ENCODE results near the gene PROCA1. TPM values are rescaled to one million over a fixed set of nuclear protein-coding genes. Genes with fewer than 3 reads are reported as not detected.
A peak's percentile ranks its signal among the peaks of the same experiment; 100 is the strongest.

Gene PROCA1
- total and polyA plus RNA-seq, 5 donors from 2014 or later: 0.37 to 5.3 (median 0.65) TPM; not detected in 1

DNA sequence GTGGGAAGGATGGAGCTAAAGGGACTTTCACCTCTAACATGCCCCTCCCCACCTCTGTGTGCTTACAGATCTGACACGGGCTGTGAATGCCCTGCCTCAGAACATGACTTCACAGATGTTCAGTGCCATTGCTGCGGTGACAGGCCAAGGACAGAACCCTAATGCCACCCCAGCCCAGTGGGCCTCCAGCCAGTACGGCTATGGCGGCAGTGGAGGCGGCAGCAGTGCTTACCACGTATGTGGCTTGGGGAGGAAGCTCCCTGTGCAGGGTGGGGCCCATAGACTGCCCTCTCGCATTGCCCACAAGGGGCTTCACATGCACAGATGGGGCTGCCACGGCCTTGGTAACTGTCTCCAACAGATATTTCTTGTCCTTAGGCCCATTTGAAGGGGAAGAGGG is 11.4 kb downstream of the PROCA1 start:
- H3K9me3 ChIP-seq (ENCODE audit: control insufficient read depth in 2 of 2, low read length in 2 of 2): no peaks in the 10 kb centered on the region
- Mint-ChIP-seq H3K4me3 (no peak overlapping the region), H3K27me3 (no peaks in the 10 kb centered on the region), H3K9me3 (peaks cover 0 to 2% (median 0%) of the 10 kb centered on the region in 7 donors), H3K36me3 (peaks cover 38% of the 10 kb centered on the region), H3K27ac (no peak overlapping the region), H3K4me1 (peaks cover 0 to 3% (median 0%) of the 10 kb centered on the region in 4 donors)
- H3K27me3 ChIP-seq (ENCODE audit: control insufficient read depth, insufficient read depth, low read length): no peaks in the 10 kb centered on the region
- peaks cover 73% of the 10 kb centered on the region for H3K36me3 ChIP-seq (ENCODE audit: control insufficient read depth, insufficient read depth, low read length)
- no peak overlapping the region for H3K4me3 ChIP-seq (ENCODE audit: low read depth, low read length)
- no peaks in the 10 kb centered on the region for H3K4me1 ChIP-seq (ENCODE audit: control insufficient read depth, insufficient read depth, low read length, poor library complexity, severe bottlenecking)
- DNase-seq (no peak), ATAC-seq (ENCODE audit: low read depth in 2 of 2) (no peak)
- no peak overlapping the region for H3K27ac ChIP-seq (ENCODE audit: insufficient read depth, low read length, poor library complexity, severe bottlenecking)

DNA sequence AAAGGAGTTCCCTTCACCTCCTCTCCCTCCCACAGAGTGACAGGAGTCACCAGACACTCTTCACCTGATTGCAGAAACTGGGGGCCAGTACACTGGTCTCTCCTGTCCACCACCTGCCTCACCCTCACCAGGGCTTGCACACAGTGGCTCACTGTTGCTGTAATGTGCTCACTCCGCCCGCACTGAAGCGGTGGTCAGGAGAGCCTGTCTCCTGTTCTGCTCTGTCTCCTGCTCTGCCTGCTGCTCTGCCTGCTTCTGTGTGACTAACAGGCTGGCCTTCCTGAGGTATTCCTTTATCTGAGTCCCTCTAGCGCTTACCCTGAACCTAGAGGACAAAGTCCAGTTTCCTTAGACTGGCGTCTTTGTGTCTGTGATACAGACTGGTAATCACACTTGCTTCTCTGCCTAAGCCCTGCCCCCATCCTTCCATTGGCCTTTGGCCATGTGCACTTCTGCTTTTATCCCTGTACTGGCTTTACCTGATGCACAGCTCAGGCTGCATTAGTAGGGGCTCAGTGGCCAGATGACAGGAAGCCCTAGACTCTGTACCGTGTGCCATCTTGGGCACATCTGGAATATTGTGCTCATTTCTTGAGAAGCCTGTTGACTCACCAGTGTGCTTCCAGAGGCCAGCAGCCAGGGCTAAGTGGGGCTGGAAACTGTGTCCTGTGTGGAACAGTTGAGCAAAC is 13.3 kb downstream of the PROCA1 start:
- Histone ChIP-seq H3K9me3 (ENCODE audit: control insufficient read depth in 2 of 2, low read length in 2 of 2) (no peaks in the 10 kb centered on the region), H3K4me1 (ENCODE audit: control insufficient read depth, insufficient read depth, low read length, poor library complexity, severe bottlenecking) (no peaks in the 10 kb centered on the region), H3K36me3 (ENCODE audit: control insufficient read depth, insufficient read depth, low read length) (peaks cover 90% of the 10 kb centered on the region), H3K4me3 (ENCODE audit: low read depth, low read length) (no peak overlapping the region), H3K27ac (ENCODE audit: insufficient read depth, low read length, poor library complexity, severe bottlenecking) (no peak overlapping the region), H3K27me3 (ENCODE audit: control insufficient read depth, insufficient read depth, low read length) (no peaks in the 10 kb centered on the region)
- H3K4me1 Mint-ChIP-seq: peaks cover 0 to 2% (median 0%) of the 10 kb centered on the region in 4 donors
- H3K9me3 Mint-ChIP-seq: peaks cover 0 to 2% (median 0%) of the 10 kb centered on the region in 7 donors
- ATAC-seq (ENCODE audit: low read depth in 2 of 2) (no peak), DNase-seq (no peak)
- H3K27me3 Mint-ChIP-seq: no peaks in the 10 kb centered on the region
- H3K27ac Mint-ChIP-seq: no peak overlapping the region
- H3K36me3 Mint-ChIP-seq: peaks cover 47% of the 10 kb centered on the region
- H3K4me3 Mint-ChIP-seq: no peak overlapping the region

DNA sequence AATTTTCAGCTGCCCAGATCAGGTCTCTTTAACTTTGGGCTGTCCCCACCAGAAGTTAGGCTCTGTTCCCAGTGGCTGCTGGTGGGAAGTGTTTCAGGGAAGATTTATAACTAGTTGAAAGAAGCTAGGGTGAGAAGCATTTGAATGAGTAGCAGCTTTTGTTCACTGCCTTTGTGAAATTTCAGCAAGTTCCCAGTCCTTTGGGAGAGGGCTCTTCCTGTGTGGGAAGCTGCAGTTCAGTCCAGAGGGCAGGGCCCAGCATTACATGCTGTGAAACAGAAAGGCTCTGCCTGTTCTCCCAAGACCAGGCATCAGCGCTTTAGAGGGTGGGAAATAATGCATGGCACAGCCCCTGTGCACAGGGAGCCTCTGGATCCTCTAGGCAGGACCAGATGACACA is 17.8 kb downstream of the PROCA1 start:
- DNase-seq (no peak), ATAC-seq (ENCODE audit: low read depth in 2 of 2) (no peak)
- Mint-ChIP-seq H3K9me3 (no peaks in the 10 kb centered on the region), H3K27me3 (no peaks in the 10 kb centered on the region), H3K4me1 (peaks cover 0 to 2% (median 0%) of the 10 kb centered on the region in 4 donors), H3K27ac (peak overlapping the region in 1 of 3 donors; percentile 65), H3K4me3 (no peak overlapping the region), H3K36me3 (peaks cover 41% of the 10 kb centered on the region)
- Histone ChIP-seq H3K27ac (ENCODE audit: insufficient read depth, low read length, poor library complexity, severe bottlenecking) (no peak overlapping the region), H3K27me3 (ENCODE audit: control insufficient read depth, insufficient read depth, low read length) (no peaks in the 10 kb centered on the region), H3K4me1 (ENCODE audit: control insufficient read depth, insufficient read depth, low read length, poor library complexity, severe bottlenecking) (no peaks in the 10 kb centered on the region), H3K36me3 (ENCODE audit: control insufficient read depth, insufficient read depth, low read length) (peaks cover 80% of the 10 kb centered on the region), H3K4me3 (ENCODE audit: low read depth, low read length) (no peak overlapping the region), H3K9me3 (ENCODE audit: control insufficient read depth in 2 of 2, low read length in 2 of 2) (no peaks in the 10 kb centered on the region)

DNA sequence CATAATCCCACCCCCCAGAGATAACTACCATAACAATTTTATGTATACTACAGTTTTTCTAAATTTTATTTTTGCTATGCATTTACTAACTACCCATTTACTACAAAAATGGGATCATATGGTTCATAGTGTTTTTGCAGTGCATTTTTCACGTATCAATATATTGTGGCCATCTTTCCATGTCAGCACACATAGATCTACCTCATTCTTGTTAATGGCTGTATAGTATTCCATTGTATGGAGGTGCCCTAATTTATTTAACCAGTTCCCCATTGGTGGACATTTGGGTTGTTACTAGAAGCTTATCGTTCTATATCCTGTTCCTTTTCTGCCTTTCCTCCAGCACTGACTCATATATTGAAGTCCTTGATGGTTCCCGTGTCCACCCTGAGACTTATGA is 22.7 kb downstream of the PROCA1 start:
- no peak overlapping the region for H3K4me3 ChIP-seq (ENCODE audit: low read depth, low read length)
- no peaks in the 10 kb centered on the region for H3K9me3 Mint-ChIP-seq

DNA sequence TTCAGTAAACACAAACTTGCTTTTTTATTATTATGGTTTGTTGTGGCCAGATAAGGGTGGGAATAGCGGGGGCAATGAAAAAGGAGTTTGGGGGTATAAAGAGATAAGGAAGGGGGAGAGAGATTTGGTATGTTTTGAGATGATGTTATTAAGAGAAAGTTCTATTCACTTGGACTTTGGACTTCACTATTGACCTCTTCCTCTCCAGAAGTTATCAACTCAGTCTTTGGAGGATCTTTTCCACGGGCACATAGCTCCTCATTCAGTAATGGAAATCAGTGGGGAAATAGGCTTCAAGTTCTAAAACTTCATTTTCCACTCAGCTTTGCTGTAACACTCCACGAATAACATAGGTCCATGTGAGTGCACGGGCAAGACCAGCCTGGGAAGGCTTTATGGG is 23.2 kb downstream of the PROCA1 start:
- Histone ChIP-seq H3K4me1 (ENCODE audit: control insufficient read depth, insufficient read depth, low read length, poor library complexity, severe bottlenecking) (no peaks in the 10 kb centered on the region), H3K36me3 (ENCODE audit: control insufficient read depth, insufficient read depth, low read length) (peaks cover 86% of the 10 kb centered on the region), H3K4me3 (ENCODE audit: low read depth, low read length) (no peak overlapping the region), H3K27me3 (ENCODE audit: control insufficient read depth, insufficient read depth, low read length) (no peaks in the 10 kb centered on the region), H3K9me3 (ENCODE audit: control insufficient read depth in 2 of 2, low read length in 2 of 2) (no peaks in the 10 kb centered on the region), H3K27ac (ENCODE audit: insufficient read depth, low read length, poor library complexity, severe bottlenecking) (no peak overlapping the region)
- no peaks in the 10 kb centered on the region for H3K9me3 Mint-ChIP-seq
- H3K36me3 Mint-ChIP-seq: peaks cover 48% of the 10 kb centered on the region
- no peak overlapping the region for H3K4me3 Mint-ChIP-seq
- ATAC-seq (ENCODE audit: low read depth in 2 of 2) (no peak), DNase-seq (no peak)
- no peaks in the 10 kb centered on the region for H3K27me3 Mint-ChIP-seq
- peak overlapping the region in 1 of 3 donors; percentile 49 for H3K27ac Mint-ChIP-seq
- H3K4me1 Mint-ChIP-seq: peaks cover 0 to 2% (median 0%) of the 10 kb centered on the region in 4 donors

More for the DNA sequence above, 22.7 kb downstream of the PROCA1 start:
- H3K36me3 Mint-ChIP-seq: peaks cover 49% of the 10 kb centered on the region
- no peak overlapping the region for H3K4me3 Mint-ChIP-seq
- H3K4me1 ChIP-seq (ENCODE audit: control insufficient read depth, insufficient read depth, low read length, poor library complexity, severe bottlenecking): no peaks in the 10 kb centered on the region
- no peaks in the 10 kb centered on the region for H3K27me3 ChIP-seq (ENCODE audit: control insufficient read depth, insufficient read depth, low read length)
- H3K9me3 ChIP-seq (ENCODE audit: control insufficient read depth in 2 of 2, low read length in 2 of 2): no peaks in the 10 kb centered on the region
- H3K27ac Mint-ChIP-seq: no peak overlapping the region
- no peak for DNase-seq
- peaks cover 86% of the 10 kb centered on the region for H3K36me3 ChIP-seq (ENCODE audit: control insufficient read depth, insufficient read depth, low read length)
- no peak overlapping the region for H3K27ac ChIP-seq (ENCODE audit: insufficient read depth, low read length, poor library complexity, severe bottlenecking)
- no peak for ATAC-seq (ENCODE audit: low read depth in 2 of 2)
- no peaks in the 10 kb centered on the region for H3K27me3 Mint-ChIP-seq
- H3K4me1 Mint-ChIP-seq: peaks cover 0 to 2% (median 0%) of the 10 kb centered on the region in 4 donors

DNA sequence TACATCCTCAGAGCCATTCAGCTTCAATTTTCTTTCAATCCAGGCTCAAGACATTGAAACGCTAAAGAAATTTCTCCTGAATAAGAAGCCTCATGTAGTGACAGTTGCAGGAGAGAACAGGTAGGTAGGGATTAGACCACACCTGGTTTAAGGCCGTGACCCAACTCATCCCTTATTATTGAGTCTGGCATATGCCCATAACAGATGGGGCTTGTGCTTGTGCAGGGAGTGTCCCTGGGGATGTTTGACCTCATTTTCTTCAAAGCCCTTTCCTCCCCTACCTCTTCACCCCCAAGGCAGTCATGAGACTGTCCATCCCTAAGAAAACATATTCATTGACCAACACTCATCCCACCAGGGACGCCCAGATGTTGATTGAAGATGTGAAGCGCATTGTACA is 25.4 kb downstream of the PROCA1 start:
- Mint-ChIP-seq H3K4me1 (peaks cover 0 to 2% (median 0%) of the 10 kb centered on the region in 4 donors), H3K4me3 (no peak overlapping the region), H3K27ac (no peak overlapping the region), H3K27me3 (no peaks in the 10 kb centered on the region), H3K9me3 (no peaks in the 10 kb centered on the region), H3K36me3 (peaks cover 52% of the 10 kb centered on the region)
- ATAC-seq (ENCODE audit: low read depth in 2 of 2) (no peak), DNase-seq (no peak)
- no peak overlapping the region for H3K4me3 ChIP-seq (ENCODE audit: low read depth, low read length)
- H3K9me3 ChIP-seq (ENCODE audit: control insufficient read depth in 2 of 2, low read length in 2 of 2): no peaks in the 10 kb centered on the region
- H3K27ac ChIP-seq (ENCODE audit: insufficient read depth, low read length, poor library complexity, severe bottlenecking): no peak overlapping the region
- H3K36me3 ChIP-seq (ENCODE audit: control insufficient read depth, insufficient read depth, low read length): peaks cover 96% of the 10 kb centered on the region
- H3K4me1 ChIP-seq (ENCODE audit: control insufficient read depth, insufficient read depth, low read length, poor library complexity, severe bottlenecking): no peaks in the 10 kb centered on the region
- no peaks in the 10 kb centered on the region for H3K27me3 ChIP-seq (ENCODE audit: control insufficient read depth, insufficient read depth, low read length)

DNA sequence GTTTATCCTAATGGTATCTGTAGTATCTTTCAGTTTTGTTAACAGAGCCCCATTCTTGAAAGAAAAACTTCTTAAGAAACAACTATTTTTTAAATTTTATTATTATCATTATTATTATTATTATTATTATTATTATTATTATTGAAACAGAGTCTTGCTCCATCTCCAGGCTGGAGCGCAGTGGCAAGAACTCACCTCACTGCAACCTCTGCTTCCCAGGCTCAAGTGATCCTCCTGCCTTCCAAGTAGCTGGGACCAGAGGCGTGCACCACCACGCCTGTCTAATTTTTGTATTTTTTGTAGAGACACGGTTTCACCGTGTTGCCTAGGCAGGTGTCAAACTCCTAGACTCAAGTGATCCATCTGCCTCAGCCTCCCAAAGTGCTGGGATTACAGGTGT is 26.3 kb downstream of the PROCA1 start:
- no peaks in the 10 kb centered on the region for H3K9me3 Mint-ChIP-seq
- peak overlapping the region in 1 of 3 donors; percentile 66 for H3K27ac Mint-ChIP-seq
- Histone ChIP-seq H3K4me3 (ENCODE audit: low read depth, low read length) (no peak overlapping the region), H3K27ac (ENCODE audit: insufficient read depth, low read length, poor library complexity, severe bottlenecking) (no peak overlapping the region), H3K4me1 (ENCODE audit: control insufficient read depth, insufficient read depth, low read length, poor library complexity, severe bottlenecking) (no peaks in the 10 kb centered on the region), H3K9me3 (ENCODE audit: control insufficient read depth in 2 of 2, low read length in 2 of 2) (no peaks in the 10 kb centered on the region), H3K36me3 (ENCODE audit: control insufficient read depth, insufficient read depth, low read length) (peaks cover 98% of the 10 kb centered on the region), H3K27me3 (ENCODE audit: control insufficient read depth, insufficient read depth, low read length) (no peaks in the 10 kb centered on the region)
- peaks cover 55% of the 10 kb centered on the region for H3K36me3 Mint-ChIP-seq
- no peak overlapping the region for H3K4me3 Mint-ChIP-seq
- ATAC-seq (ENCODE audit: low read depth in 2 of 2) (no peak), DNase-seq (no peak)
- no peaks in the 10 kb centered on the region for H3K27me3 Mint-ChIP-seq
- peaks cover 0 to 2% (median 0%) of the 10 kb centered on the region in 4 donors for H3K4me1 Mint-ChIP-seq

DNA sequence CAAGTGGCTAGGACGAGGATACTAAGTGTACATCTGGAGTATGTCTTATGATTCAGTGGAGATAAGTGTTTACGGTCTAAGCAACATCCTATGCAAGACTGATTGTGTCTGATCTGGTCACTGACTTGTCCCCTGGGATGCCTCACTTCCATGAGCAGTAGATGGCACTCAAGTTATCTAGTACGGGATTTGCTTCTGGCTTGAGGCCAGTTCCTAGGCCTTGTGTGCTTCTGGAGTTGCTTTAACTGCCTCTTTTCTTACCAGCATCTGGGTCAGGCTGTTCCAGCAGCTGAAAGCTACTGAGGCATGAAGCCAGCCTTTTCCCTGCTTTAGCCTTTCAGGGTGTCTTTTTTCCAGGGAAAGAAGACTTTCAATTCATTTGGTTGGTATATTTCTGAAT is 26.7 kb downstream of the PROCA1 start:
- Histone ChIP-seq H3K4me3 (ENCODE audit: low read depth, low read length) (no peak overlapping the region), H3K36me3 (ENCODE audit: control insufficient read depth, insufficient read depth, low read length) (peaks cover 96% of the 10 kb centered on the region), H3K27ac (ENCODE audit: insufficient read depth, low read length, poor library complexity, severe bottlenecking) (no peak overlapping the region), H3K4me1 (ENCODE audit: control insufficient read depth, insufficient read depth, low read length, poor library complexity, severe bottlenecking) (no peaks in the 10 kb centered on the region), H3K9me3 (ENCODE audit: control insufficient read depth in 2 of 2, low read length in 2 of 2) (no peaks in the 10 kb centered on the region), H3K27me3 (ENCODE audit: control insufficient read depth, insufficient read depth, low read length) (no peaks in the 10 kb centered on the region)
- DNase-seq (no peak), ATAC-seq (ENCODE audit: low read depth in 2 of 2) (no peak)
- Mint-ChIP-seq H3K36me3 (peaks cover 52% of the 10 kb centered on the region), H3K27ac (peak overlapping the region in 1 of 3 donors; percentile 66), H3K9me3 (no peaks in the 10 kb centered on the region), H3K4me3 (no peak overlapping the region), H3K4me1 (peaks cover 0 to 2% (median 0%) of the 10 kb centered on the region in 4 donors), H3K27me3 (no peaks in the 10 kb centered on the region)
